ENCODE data around the gene ZNF687.

ZNF687 gene

DNA sequence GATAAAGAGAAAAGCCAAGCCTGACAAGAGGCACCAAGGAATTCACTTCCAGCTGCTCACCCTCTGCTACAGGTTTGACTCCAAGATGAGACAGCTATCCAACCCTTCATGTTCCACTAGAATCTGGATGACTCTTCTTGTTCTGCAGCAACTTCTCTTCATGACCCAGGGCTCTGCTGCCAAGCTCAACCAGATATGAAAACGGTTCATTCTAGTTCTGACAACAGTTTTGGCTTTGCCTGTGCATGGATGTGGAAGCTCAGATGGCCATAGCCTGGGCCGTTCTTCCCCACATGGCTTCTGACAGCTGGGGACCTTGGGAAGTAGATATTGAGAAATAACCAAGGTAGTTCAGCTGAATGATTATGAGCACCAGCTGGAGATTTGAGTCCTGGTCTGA lies 31.4 kb downstream of the ZNF687 start:
- DNase-seq: no peak

DNA sequence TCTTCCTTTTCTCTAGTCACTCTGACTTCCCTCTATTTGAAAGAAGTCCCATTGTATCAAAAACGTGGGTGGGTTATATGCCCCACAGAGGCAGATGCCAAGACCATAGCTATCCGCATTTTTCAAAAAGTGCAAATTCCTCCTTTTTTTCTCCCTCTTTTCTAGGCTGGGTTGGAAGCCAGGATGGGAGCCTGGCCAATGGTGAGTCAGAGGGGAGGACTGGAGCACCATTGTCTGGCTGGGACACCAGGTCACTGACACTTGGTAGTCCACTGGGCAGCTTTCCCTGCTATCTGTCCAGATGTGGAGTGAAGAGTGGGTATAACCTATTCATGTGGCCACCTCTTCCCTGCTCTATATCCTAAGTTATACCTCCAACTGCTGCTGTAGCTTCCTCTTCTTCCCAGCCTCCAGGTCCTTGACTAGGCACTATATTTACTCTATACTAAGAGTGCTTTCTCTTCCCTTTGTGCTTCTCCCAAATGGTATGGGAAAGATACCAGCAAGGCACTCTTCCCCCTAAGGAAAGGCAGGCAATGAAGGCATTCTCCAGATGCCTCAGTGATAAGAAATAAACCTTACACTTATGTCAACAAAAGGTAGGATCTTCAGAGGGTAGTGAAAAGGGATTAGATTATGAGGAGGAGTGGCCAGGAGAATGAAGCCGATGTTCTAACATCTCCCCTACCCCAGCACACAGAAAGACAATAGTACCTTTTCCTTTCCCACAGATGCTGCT lies 32.2 kb downstream of the ZNF687 start:
- DNase-seq: no peak

DNA sequence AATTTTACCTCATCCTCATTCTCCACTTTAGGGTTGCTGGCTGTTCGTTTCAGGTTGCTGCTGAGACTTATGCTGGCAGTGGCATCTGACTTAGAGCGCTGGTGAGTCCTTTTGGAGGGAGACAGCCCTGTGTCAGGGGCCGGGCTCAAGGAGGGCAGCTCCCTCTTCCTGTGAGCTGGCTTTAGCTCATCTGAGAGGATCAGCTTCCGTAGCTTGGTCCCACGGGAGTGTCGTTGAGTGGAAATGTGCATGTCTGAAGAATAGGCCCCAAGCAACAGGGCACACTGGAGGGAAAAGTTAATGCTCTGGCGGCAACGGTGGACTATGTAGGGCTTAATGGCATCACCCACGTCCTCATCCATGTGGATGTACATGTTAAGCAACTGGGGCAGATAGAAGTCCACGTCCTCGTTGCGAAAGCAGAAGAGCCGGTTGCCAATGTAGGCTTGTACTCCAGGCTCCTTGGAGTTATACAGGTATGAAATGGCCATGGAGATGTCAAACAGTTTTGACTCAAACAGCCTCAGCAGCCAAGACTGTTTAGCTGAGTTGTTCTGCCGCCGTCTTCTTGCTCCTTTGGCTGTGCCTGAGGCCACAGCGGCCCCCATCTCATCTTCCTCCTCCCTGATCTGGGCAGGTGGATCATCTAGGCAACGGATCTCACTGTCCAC lies 33.6 kb downstream of the ZNF687 start:
- DNase-seq: no peak

DNA sequence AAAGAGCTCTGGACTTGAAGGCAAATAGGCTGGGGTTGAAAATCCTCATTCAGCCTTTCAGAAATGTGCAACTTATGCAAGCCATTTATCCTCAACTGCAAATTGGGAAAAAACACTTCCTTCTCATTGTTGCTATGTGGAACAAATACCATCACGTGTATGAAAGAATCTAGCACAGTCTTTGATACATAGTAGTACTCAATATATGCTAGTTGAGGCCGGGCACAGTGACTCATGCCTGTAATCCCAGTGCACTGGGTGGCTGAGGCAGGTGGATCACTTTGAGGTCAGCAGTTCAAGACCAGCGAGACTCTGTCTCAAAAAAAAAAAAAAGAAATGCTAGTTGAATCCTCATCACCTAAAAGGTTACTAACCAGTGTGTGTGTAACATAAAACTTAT lies 36.9 kb downstream of the ZNF687 start:
- no peak for DNase-seq

DNA sequence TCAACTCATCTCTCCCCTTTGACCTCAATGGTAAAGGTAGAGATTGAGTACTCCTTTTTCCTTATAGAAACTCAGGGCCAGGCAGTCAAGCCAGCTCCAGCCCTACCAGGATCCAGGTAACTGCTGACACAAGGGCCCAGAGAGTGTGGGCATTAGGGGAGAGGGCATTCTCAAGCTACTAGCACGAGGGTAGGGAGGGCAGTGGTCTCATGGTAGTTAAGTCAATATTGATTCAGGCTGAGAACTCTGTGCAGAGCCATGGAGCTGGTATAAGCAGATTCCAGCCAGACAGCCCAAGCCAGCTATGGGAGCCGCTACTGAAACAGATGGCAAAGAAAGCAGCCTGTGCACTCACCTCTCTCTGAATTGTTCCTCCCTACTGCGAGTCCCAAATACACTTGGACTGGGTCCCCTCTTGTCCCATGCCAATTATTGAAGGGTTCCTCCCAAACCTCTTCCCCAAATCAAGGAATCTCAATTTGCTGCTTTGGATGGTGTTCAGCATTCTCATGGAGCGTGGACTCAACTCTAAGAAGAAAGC lies 42.4 kb downstream of the ZNF687 start:
- DNase-seq: no peak

DNA sequence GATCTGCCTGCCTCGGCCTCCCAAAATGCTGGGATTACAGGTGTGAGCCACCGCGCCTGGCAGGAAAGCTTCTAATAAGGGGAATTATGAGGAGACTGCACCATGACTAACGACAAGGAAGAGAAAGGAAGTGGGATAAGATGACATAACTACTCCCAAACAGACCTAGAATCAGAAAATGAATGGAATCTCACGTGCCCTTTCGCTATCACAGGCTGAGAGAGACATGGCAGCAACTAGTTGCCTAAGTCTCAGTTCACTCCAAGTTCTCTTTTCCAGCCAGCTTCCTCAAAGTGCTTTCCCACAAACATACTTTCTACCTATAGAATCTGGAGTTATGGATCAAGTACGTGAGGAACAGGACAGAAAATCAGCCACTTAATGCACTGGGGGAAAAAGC lies 43.1 kb downstream of the ZNF687 start:
- no peak for DNase-seq

DNA sequence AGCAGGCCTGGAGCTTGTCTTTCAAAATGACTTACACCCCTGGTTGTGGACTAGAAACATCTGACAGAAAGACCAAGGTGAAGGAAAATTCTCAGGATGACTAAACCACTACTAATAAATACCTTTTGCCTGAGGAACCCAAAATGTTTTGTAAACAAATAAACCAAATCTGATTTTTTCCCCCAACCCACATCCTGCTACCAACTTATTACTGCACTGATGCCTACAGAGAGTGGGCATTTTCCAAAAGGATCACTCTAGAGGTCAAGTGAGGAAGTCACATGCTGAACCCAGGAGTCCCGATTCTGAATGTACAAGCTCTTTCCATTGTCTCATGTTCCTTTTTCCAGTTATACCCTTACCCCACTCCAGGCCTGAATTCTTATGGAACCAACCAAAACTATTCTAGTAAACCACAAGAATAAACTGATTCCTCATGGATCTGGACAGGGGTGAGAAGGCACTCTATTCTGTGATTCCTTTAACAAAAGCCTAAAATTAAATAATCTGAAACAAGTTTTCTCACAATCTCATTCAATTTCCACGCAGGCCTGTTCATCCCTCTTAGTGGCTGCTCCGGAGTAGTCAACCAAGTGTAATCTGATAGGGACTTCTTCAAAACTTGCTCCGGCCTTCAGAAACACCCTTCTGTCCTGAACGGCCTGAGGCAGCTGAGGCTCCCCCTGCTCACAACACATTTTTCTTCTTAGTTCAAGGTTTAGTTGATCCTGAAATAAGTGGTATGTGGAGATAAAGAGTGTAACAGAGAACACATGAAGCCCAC lies 43.7 kb downstream of the ZNF687 start:
- no peak for DNase-seq

DNA sequence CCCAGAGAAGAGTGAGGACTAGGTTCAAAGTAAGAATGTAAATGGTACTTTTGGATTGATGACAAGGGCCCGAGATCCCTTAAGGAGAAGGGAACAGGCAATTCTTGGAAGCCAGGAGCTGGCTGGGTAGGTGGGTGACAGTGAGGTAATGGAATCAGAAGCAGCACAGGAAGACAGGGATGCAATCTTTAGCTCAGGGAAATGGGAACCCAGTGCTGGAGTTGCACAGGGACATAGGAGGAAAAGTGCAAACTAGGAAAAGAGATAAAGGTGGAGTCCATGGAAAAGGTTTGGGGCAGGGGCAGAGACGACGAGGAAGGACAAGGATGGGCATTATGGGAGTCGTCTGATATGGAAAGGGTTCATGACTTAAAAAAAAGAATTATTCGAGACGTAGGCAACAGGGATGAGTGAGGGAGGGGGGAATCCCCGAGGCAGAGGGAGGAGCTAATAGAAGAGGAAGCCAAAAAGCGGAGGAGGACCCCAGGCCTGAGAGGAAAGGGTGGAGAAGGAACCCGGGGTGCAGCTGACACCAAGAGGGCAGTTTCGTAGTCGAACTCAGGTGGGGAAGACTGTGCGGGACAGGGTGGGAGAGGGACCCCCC lies 44.6 kb downstream of the ZNF687 start:
- DNase-seq: peak; percentile 86

DNA sequence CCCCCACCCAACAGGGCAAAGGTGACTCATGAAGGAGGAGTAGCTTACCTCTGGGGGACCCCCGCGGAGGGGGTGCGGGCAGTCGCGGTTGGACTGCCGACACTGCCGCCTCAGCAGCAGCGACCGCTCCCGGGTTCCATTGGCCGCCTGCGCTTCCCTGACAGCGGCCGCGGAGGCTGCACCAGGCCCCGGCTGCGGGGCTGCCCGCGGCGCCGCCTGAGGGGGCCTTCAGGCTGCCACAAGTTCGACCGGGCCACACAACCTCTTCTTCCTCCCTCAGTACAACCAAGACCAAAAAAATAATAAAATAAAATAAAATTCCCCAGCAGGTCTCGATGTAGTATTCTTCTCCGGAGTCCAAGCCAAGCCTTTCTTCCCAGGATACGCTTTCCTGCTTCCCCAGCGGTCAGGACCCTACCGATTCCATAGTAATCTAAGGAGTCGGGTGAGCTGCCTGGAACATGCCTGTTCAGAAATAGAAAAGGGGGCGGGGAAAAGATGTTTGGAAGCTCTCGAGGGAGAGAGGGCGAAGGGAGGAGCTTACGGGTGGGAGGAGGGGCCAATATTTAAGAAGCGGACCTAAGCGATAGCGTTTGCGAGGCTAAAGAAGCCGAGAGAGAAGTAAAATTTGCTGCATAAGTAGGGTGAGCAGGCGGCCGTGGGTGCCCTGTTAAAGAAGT lies 45.3 kb downstream of the ZNF687 start, which contains the start of gene PI4KB:
TSS of gene PI4KB (minus strand) at position 194 of the 680 bp plus-strand sequence. CDS start 10,935 bp downstream, outside the sequence.
- peak; percentile 100 for DNase-seq

DNA sequence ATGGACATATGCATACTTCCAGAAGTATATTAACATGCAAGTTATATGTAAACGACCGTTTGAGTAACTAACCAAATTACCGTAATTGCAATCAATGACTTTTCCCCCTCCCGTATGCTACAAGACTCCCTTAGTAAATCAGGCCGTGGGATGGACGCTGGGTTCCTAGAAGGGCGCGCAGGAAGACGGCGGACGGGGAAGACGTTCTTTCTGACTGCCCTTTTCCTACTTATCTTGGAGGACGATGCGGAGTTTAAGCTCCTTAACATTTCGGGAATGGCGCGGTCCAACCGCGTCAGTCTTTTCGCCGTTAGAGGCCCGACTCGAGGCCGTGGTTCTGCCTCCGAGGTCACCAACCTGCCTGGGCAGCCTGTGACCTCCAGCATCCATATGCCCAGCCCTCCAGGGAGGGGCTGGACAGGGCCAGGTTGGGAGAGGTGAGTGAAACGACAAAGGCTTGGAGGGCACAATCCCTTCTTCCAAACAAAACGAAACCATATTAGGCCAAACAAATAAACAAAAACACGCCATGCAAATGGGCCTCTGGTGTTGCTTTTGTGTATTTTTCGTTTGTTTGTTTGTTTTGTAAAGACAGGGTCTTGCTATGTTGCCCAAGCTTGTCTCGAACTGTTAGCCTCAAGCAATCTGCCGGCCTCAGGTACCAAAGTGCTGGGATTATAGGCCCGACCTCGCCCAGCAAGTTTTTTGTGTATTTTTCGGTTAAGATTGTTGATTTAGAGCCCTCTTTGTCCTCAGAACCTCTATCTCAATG lies 46.0 kb downstream of the ZNF687 start:
- DNase-seq: no peak

DNA sequence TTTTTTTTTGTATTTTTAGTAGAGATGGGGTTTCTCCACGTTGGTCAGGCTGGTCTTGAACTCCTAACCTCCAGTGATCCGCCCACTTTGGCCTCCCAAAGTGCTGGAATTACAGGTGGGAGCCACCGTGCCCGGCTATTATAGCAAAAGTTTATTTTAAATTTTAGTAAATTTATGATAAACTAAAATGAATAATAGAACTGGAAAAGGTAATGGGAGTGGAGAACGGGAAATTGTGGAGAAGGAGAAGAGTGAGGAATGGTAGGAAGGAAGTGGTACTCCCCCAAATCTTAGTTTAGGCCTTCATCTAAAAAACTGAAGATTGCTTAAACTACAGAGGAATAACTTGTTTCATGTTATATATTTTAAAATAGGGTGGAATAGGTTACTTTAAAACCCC lies 52.7 kb downstream of the ZNF687 start:
- no peak for DNase-seq

DNA sequence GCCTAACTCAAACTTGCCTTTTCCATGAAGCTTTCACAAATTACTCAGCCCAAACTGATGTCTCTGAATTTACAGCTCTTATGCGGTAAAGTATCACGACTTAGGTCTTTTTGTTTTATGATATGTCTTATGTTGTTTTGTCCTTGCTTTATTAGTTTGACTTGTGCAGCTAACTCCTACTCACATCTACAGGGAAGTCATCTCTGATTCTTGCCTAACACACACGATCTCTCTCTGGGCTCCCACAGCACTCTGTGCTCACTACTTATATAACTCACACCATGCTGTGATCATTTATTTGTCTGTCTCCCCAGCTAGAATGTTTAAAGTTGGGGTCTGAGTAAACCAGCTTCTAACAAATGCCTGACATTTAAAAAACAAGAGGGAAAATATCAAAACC lies 54.5 kb downstream of the ZNF687 start:
- DNase-seq: no peak

DNA sequence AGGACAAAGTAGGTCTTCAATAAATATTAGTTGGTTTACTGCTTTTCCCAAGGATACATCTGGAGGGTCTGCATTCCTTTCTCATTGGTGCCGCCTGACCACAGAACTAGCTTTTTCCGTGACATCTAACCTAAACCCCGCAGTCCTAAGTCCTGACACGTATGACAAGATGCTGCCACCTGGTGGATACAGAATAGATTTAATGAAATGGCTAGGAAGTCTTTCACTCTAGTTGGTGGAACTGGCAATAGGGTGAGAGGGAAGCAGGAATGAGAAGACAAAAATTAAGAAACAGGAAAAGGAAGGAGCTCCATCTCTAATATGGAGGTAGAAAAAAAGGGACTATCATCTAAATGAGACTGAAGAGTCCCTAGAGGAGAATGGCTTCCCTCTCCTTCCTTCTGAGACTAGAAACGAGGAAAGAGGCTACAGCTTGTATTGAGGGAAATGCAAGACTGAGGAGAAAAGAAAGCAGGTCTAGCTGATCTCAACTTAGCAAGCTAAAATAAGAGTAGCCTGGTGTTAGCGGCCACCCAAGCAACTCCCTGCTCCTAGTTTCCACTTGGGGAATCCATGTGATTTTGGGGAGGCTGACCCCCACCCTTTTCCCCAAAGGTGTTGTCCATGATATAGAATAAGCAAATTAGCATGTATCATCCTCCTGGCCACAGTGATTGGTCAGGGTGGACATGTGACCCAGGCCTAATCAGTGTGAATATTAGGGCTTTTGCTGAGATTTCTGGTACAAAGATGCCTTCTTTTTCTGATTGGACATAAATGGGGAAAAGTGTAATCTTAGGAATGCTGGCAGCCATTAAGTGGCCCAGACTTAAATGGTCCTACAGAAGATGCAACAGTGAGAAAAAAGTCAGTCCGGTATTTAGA lies 59.0 kb downstream of the ZNF687 start:
- peak; percentile 95 for DNase-seq

All from hematopoietic multipotent progenitor cell treated with erythropoietin and hydrocortisone succinate and interleukin-3 and kit ligand, for 4 days (in vitro differentiated cells).